Skin epidermis (tissue), 12 donors: ENCODE measurements around the gene SIK2.

Source experiments
- H3K27ac ChIP-seq, 21 experiments: fragments of 200-600 bp; sonication (generic) in 11 of 21; one replicate each; pipeline ENCODE4 v1.5.0; 2020; ENCODE audit warnings: mild to moderate bottlenecking in 3 of 21, inconsistent platforms in 2 of 21, moderate library complexity in 2 of 21
- H3K4me3 ChIP-seq, 7 experiments: fragments of 200-600 bp; sonication (generic) in 2 of 7; one replicate each; pipeline ENCODE4 v1.5.0; 2020; ENCODE audit warnings: inconsistent platforms in 2 of 7, mild to moderate bottlenecking in 2 of 7, moderate library complexity in 1 of 7

The SIK2 gene

GRCh38 chr11:111719379-111719778, 117.1 kb downstream of the SIK2 start:
- no peak overlapping the region for H3K27ac ChIP-seq
- no peak overlapping the region for H3K4me3 ChIP-seq

DNA sequence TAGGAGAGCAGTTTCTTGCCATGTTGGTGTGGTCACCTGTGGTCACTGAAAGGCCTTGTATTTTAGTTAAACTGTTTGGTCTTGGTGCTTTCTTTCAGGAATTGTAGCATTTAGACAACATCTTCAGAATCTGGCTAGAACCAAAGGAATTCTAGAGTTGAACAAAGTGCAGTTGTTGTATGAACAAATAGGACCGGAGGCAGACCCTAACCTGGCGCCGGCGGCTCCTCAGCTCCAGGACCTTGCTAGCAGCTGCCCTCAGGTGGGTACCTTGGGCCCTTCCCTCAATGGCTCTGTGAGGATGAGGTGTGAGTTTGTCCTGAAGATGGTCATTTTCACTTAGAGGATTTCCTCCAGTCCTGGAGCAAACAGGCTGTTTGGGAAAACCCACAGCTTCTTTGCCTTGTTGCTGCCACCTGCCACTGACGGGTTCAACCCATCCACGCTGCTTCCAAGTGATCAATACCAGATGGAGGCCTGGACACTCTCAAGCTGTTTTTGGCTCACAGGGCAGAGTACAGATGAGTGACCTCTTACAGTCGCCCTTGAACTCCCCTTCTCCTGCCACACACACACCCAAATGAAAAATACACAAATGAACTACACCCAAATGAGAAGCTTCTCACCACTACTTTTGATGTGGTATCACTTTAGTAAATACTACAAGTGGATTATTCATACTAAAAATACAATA, 118.7 kb downstream of the SIK2 start:
- H3K27ac ChIP-seq, result peak overlapping the region in 1 of 21 experiments; percentile 20

DNA sequence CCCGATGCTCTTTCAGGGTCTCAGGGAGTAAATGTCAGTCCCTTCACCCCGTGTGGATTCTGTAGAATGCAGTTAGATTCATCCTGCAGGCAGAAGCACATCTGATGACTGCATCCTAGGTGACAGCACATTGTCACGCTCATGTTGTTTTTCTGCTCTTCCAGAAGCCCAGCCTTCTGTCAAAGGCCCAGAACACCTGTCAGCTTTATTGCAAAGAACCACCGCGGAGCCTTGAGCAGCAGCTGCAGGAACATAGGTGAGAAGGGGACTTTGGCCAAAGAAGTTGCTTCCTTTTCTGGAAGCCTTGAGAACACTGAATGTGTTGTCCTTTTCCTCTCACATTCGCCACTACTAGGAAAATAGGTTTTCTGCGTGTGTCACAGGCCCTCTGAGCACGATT, 120.3 kb downstream of the SIK2 start:
- no peak overlapping the region for H3K27ac ChIP-seq
- no peak overlapping the region for H3K4me3 ChIP-seq

More for the DNA sequence above, 118.7 kb downstream of the SIK2 start:
- H3K4me3 ChIP-seq, result no peak overlapping the region

DNA sequence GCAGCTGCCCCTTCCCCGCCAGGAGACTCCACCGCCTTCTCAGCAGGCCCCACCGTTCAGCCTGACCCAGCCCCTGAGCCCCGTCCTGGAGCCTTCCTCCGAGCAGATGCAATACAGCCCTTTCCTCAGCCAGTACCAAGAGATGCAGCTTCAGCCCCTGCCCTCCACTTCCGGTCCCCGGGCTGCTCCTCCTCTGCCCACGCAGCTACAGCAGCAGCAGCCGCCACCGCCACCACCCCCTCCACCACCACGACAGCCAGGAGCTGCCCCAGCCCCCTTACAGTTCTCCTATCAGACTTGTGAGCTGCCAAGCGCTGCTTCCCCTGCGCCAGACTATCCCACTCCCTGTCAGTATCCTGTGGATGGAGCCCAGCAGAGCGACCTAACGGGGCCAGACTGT, 121.3 kb downstream of the SIK2 start:
- H3K27ac ChIP-seq, result no peak overlapping the region
- H3K4me3 ChIP-seq, result no peak overlapping the region

DNA sequence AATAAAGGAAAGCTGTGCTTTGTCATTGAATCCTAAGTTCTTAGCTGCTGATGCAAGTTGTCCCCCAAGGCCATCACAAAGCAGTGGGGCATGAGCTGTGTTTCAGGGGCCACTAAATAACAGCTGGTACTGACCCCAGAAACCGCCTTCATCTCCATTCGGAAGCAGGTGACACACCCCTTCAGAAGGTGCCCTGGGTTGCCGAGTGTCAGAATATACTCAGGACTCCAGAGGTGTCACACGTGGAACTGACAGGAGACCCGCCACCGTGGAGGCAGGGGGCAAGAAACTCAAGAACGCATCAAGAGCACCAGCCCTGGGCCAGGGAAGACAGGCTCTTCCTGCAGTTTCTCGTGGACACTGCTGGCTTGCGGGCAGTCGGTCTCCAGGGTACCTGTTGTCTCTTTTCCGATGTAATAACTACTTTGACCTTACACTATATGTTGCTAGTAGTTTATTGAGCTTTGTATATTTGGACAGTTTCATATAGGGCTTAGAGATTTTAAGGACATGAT, 122.4 kb downstream of the SIK2 start:
- Histone ChIP-seq H3K27ac (no peak overlapping the region), H3K4me3 (no peak overlapping the region)

DNA sequence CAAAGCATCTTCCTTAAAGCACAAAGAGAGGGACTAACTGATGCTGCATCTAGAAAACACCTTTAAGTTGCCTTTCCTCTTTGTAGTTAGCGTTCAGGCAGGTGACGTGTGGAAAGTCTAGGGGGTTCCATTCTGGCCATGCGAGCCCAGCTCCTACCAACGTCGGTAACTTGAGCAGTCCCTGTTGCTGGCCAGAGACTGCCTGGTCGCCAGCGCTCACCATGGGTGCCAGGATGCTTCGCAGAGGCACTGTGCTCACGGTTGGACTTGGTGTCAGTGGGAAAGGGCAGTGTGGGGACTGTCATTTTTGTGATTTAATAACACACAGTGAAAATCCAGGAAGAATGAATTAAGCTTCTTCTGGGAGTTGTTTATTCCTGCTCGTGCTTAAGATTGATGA, 123.4 kb downstream of the SIK2 start:
- no peak overlapping the region for H3K4me3 ChIP-seq
- H3K27ac ChIP-seq, result no peak overlapping the region

GRCh38 chr11:111726301-111726713, 124.1 kb downstream of the SIK2 start:
- no peak overlapping the region for H3K4me3 ChIP-seq
- H3K27ac ChIP-seq, result no peak overlapping the region

- no peak overlapping the region for H3K4me3 ChIP-seq
- H3K27ac ChIP-seq, result no peak overlapping the region
Measured at GRCh38 chr11:111727431-111727830, 125.2 kb downstream of the SIK2 start.

DNA sequence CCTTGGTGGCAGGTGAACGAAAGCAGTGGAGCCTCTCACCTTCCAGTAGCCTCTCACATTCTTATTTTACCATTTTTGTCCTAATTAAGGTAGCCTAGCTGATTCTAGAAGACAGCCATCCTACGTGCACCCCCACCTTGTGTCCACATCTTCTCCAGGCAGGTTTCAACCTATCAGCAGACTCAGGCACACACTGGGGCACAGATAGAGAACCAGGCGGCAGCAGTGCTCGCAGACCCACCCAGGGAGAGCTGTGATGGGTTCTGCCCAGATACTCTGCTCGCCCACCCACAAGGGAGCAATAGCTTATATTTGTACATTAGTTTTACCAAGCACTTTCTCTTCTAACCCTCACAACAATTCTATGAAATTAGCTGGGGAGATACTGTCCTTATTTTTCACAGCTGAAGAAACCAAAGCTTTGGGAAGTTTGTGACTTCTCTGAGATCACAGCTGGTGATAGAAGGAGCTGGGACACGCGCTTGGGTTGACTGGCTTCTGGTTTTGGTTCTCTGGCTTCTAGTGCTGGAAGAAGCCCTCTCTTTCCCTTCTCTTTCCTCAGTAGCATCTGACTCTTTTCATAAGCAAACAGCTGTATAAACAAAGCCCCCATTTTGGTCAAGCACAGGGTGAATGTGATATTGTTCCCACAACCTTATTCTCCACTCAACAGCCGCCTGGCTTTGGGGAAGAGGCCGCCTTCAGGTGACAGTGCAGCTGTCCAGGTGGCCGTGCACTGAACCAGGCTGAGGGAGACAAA, 127.0 kb downstream of the SIK2 start:
- Histone ChIP-seq H3K27ac (peak overlapping the region in 12 of 21 experiments; percentile 1 to 78 (median 45)), H3K4me3 (no peak overlapping the region)

DNA sequence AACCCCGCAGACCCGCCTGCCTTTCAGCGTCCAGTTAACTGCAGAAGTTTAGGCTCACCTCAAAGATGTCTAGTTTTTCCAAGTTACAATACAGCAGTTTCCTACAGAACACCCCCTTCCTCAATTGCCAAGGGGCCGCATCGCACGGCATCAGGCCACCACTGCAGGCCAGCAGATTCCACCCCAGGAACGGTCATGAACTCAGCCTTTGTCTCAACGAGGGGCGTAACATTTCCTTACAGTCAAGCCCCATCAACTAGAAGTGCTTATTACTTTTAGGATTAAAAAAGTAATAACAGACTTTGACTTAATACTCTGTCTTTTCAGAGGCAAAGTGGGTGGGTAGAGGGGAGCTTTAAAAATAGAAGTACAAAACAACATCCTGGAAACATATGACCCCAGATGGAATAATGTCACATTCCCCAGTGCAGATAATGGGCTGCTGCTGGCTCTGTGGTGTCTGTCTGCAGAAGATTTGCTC, 127.6 kb downstream of the SIK2 start:
- Histone ChIP-seq H3K27ac (peak overlapping the region in 11 of 21 experiments; percentile 1 to 78 (median 53)), H3K4me3 (no peak overlapping the region)

DNA sequence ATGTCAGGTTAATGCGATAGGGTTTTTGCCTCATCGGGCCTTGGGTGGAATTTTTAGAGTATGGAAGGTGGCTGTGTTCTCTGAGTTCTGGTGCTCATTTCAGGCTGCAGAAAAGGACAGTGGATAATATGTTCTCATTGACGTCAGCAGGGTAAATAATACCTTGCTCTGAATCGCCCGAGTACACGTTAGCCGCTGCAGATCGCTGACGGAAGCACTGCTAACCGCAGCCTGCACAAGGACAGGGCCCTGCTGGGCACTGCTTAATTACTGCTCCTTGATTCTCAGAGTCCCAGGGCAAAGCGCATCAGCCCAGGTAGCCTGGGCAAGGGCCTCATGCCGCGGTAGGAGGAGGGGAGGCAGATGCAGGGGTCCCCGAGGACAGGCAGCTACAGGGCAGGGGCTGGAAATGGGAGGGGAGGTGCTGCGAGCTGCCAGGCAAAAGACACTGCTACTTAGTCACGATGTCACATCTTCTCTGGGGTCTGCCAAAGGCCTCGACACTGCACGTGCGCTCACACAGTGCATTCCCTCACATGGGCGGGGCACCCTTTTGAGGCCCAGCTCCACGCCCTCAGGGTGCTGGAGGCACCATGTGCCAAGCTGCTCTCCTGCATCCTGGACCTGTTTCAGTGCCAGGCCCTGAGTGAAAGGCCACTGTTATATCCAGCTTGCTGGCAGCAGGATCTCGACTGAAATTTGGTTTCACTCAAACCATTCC, 128.8 kb downstream of the SIK2 start:
- H3K4me3 ChIP-seq, result no peak overlapping the region
- H3K27ac ChIP-seq, result peak overlapping the region in 14 of 21 experiments; percentile 18 to 99 (median 96)

- peak overlapping the region in 15 of 21 experiments; percentile 18 to 99 (median 95) for H3K27ac ChIP-seq
- no peak overlapping the region for H3K4me3 ChIP-seq
Measured at GRCh38 chr11:111731821-111732220, 129.6 kb downstream of the SIK2 start.

DNA sequence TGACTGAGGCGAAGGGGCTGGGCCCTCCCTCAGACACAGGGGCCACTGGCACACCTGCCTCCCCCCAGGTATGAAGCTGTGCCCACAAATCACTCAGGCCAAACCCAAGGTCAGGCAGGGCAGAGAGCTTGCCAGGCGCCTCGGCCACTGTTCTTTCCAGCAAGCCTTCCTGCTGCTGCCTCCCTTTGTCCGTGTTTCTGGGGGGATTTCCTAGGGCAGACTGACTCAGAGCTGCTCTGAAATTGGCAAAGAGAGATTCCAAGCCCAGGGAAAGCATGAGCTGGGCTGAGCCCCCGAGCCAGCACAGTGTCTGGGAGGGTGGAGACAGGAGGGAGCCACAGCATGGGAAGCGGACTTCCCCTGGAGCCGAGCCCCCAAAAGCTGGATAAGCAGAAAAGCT, 130.8 kb downstream of the SIK2 start:
- H3K4me3 ChIP-seq, result no peak overlapping the region
- peak overlapping the region in 20 of 21 experiments; percentile 66 to 99 (median 94) for H3K27ac ChIP-seq

DNA sequence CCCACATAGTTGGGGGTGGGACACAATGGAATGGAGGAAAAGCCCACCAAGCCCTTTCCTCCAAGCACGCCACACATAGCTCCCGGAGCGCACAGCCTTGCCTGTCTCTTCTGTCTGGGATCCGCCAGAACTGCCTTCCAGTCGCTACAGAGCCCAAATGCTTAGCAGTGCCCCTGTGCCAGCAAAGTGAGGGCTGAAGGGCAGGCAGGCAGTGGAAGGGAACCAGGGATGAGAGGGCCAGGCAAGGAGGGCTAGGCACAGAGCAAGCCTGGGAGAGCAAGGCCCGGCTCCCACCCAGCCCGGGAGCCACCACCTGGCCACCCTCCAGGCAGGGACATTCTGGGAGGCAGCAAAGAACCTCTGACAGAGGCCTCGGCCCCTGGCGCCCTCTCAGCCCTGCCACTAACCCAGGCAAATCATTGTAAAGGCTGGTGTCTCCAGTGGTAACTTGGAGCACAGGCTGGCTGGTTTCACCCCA, 131.4 kb downstream of the SIK2 start:
- H3K27ac ChIP-seq, result peak overlapping the region; percentile 39 to 99 (median 93)
- no peak overlapping the region for H3K4me3 ChIP-seq

DNA sequence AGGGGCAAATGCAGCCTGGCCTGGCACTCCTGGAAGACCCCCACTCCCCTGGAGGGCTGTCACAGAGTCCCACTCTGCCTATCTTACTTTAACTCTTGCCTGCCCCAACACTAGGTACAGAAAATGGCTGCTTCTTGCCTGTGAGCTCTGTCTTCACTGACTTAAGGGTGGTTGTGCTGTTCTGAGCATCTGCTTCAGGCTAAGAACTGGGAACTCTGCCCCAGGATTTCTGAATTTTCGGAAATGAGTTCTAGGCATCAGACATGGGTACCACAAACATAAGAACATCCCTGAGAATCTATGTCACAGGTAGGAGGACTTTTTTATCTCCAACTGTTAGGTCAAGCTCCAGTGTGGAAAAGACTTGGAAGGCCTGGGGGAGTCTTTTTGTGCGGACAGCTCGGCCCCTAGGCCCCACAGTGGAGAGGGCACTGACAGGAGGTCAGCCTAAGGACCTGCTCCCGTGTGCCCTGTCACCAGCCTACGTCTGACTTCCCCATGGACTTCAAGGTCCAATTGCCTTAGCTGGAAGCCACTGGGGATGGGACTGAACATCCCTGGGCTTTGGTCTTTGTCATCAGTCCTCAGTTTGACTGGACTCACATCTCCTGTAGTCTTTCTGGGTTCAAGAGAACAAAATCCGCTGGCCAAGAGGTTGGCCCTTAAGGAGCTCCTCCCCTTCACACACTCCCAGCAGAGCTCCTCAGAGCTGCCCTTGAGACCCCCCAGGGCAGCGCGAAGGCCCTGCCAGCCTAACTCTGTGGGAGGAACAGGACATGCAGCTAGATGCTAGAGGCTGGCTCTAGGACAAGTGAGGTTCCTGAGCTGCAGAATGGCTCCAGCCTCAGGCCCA, 132.1 kb downstream of the SIK2 start:
- Histone ChIP-seq H3K27ac (peak overlapping the region; percentile 39 to 99 (median 93)), H3K4me3 (no peak overlapping the region)

- peak overlapping the region in 1 of 7 experiments; percentile 36 for H3K4me3 ChIP-seq
- peak overlapping the region in 20 of 21 experiments; percentile 67 to 99 (median 94) for H3K27ac ChIP-seq
Measured at GRCh38 chr11:111734954-111735261, 132.7 kb downstream of the SIK2 start.

GRCh38 chr11:111735262-111736116, 133.2 kb downstream of the SIK2 start:
- H3K27ac ChIP-seq, result peak overlapping the region; percentile 35 to 99 (median 93)
- H3K4me3 ChIP-seq, result peak overlapping the region; percentile 1 to 36 (median 28)

GRCh38 chr11:111736181-111736590, 133.9 kb downstream of the SIK2 start:
- Histone ChIP-seq H3K4me3 (no peak overlapping the region), H3K27ac (peak overlapping the region; percentile 35 to 99 (median 93))
